PFSK-1 (cell line): ENCODE results near the gene HRH1.

Experiments used
- FOXP2 ChIP-seq: optimal IDR thresholded peaks from 2 replicates; pipeline ENCODE3; 2011; ENCODE audit warnings: borderline replicate concordance, control low read depth, inconsistent platforms; ENCODE audit not compliant: insufficient read depth; ENCODE audit errors: extremely low read length, extremely low read depth
- POLR2AphosphoS5 ChIP-seq: IDR thresholded peaks from 2 replicates; pipeline ENCODE4 v1.6.1; 2012; ENCODE audit warnings: low read depth, mild to moderate bottlenecking, control low read depth, low read length, moderate library complexity
- SIN3A ChIP-seq: IDR thresholded peaks from 2 replicates; pipeline ENCODE4 v1.6.1; 2012; ENCODE audit warnings: mild to moderate bottlenecking, low read length, moderate library complexity, borderline replicate concordance; ENCODE audit not compliant: insufficient read depth
- TAF1 ChIP-seq: IDR thresholded peaks from 2 replicates; pipeline ENCODE4 v1.6.1; 2012; ENCODE audit warnings: low read length, control low read depth, borderline replicate concordance; ENCODE audit not compliant: insufficient read depth
- TF ChIP-seq, protein P1 (sequence below), 2 experiments: IDR thresholded peaks; 2 replicates each; pipeline versions ENCODE4 v1.6.1 to v1.8.0; 2011 to 2012; ENCODE audit warnings: low read depth in 2 of 2, low read length in 2 of 2, control low read depth in 1 of 2, inconsistent platforms in 1 of 2, mild to moderate bottlenecking in 1 of 2, moderate library complexity in 1 of 2; ENCODE audit not compliant: insufficient read depth in 1 of 2

Gene HRH1

GRCh38 chr3:11214451-11214978 is 60.2 kb downstream of the HRH1 start:
- no peak for TF ChIP-seq POLR2AphosphoS5
- no peak for TF ChIP-seq SIN3A
- TF ChIP-seq, protein P1, sequence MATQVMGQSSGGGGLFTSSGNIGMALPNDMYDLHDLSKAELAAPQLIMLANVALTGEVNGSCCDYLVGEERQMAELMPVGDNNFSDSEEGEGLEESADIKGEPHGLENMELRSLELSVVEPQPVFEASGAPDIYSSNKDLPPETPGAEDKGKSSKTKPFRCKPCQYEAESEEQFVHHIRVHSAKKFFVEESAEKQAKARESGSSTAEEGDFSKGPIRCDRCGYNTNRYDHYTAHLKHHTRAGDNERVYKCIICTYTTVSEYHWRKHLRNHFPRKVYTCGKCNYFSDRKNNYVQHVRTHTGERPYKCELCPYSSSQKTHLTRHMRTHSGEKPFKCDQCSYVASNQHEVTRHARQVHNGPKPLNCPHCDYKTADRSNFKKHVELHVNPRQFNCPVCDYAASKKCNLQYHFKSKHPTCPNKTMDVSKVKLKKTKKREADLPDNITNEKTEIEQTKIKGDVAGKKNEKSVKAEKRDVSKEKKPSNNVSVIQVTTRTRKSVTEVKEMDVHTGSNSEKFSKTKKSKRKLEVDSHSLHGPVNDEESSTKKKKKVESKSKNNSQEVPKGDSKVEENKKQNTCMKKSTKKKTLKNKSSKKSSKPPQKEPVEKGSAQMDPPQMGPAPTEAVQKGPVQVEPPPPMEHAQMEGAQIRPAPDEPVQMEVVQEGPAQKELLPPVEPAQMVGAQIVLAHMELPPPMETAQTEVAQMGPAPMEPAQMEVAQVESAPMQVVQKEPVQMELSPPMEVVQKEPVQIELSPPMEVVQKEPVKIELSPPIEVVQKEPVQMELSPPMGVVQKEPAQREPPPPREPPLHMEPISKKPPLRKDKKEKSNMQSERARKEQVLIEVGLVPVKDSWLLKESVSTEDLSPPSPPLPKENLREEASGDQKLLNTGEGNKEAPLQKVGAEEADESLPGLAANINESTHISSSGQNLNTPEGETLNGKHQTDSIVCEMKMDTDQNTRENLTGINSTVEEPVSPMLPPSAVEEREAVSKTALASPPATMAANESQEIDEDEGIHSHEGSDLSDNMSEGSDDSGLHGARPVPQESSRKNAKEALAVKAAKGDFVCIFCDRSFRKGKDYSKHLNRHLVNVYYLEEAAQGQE (IDR thresholded peaks at IDR 0.05; ENCODE audit: insufficient read depth in 1 of 2, low read depth in 2 of 2, low read length in 2 of 2): no peak
- TF ChIP-seq TAF1: no peak
- no peak for TF ChIP-seq FOXP2

- no peak for TF ChIP-seq TAF1
- no peak for TF ChIP-seq SIN3A
- no peak for TF ChIP-seq FOXP2
- TF ChIP-seq, protein P1 (IDR thresholded peaks at IDR 0.05; ENCODE audit: insufficient read depth in 1 of 2, low read depth in 2 of 2, low read length in 2 of 2): no peak
- no peak for TF ChIP-seq POLR2AphosphoS5
Measured at GRCh38 chr3:11220230-11220629, 65.9 kb downstream of the HRH1 start.

- TF ChIP-seq POLR2AphosphoS5 (no peak), SIN3A (no peak), FOXP2 (no peak), TAF1 (no peak)
- TF ChIP-seq, protein P1 (IDR thresholded peaks at IDR 0.05; ENCODE audit: insufficient read depth in 1 of 2, low read depth in 2 of 2, low read length in 2 of 2): no peak
Measured at GRCh38 chr3:11221818-11222415, 67.6 kb downstream of the HRH1 start.

GRCh38 chr3:11224010-11224409 is 69.7 kb downstream of the HRH1 start:
- TF ChIP-seq, protein P1 (IDR thresholded peaks at IDR 0.05; ENCODE audit: insufficient read depth in 1 of 2, low read depth in 2 of 2, low read length in 2 of 2): no peak
- TF ChIP-seq TAF1 (no peak), FOXP2 (no peak), SIN3A (no peak), POLR2AphosphoS5 (no peak)

GRCh38 chr3:11224870-11225229 is 70.6 kb downstream of the HRH1 start:
- TF ChIP-seq POLR2AphosphoS5: no peak
- TF ChIP-seq SIN3A: no peak
- no peak for TF ChIP-seq FOXP2
- TF ChIP-seq TAF1: no peak
- TF ChIP-seq, protein P1 (IDR thresholded peaks at IDR 0.05; ENCODE audit: insufficient read depth in 1 of 2, low read depth in 2 of 2, low read length in 2 of 2): no peak
